ENCODE results near the gene PHF23. TPM values are rescaled to one million over a fixed set of nuclear protein-coding genes. Genes with fewer than 3 reads are reported as not detected.

Gene PHF23
- total RNA-seq, 4 donors from 2014 or later = 23.4 to 32.5 (median 27.9) TPM

DNA sequence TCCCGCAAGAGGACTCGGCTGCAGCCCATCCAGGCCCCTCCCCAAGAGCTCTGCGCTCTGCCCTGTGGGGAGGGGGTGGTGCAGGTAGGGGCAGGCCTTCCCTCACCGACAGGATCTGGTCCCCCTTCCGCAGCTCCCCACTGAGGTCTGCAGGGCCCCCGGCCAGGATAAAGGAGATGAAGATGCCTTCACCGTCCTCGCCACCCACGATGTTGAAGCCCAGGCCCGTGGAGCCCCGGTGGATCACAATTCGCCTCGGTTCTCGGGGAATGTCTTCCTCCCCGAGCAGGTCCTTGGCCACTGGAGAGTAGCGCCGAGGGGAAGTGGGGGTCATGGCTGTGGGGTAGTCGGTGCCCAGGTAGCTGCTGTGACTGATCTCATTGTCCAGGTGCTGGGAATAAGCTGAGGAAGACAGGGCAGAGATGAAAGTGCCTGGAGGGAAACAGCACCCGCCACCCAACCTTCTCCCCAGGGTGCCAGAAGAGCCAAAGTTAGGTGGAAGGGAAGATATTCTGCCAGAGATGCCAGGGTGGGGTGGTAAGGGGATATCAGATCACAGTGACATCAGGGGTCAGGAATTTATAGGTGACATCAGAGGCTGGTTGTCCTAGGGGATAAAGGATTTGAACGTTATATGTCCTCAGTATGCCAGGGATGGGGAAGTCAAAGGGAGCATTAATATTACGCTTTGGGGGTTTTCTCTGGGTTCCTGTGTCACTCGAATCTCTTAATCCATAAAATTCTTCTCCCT lies 42.4 kb downstream of the PHF23 start:
- no peak for DNase-seq (ENCODE audit: low spot score in 2 of 2)
- 91 to 92% methylated on average over 22 of the region's 22 CpGs for WGBS, 2 donors
- TF ChIP-seq, protein P1, sequence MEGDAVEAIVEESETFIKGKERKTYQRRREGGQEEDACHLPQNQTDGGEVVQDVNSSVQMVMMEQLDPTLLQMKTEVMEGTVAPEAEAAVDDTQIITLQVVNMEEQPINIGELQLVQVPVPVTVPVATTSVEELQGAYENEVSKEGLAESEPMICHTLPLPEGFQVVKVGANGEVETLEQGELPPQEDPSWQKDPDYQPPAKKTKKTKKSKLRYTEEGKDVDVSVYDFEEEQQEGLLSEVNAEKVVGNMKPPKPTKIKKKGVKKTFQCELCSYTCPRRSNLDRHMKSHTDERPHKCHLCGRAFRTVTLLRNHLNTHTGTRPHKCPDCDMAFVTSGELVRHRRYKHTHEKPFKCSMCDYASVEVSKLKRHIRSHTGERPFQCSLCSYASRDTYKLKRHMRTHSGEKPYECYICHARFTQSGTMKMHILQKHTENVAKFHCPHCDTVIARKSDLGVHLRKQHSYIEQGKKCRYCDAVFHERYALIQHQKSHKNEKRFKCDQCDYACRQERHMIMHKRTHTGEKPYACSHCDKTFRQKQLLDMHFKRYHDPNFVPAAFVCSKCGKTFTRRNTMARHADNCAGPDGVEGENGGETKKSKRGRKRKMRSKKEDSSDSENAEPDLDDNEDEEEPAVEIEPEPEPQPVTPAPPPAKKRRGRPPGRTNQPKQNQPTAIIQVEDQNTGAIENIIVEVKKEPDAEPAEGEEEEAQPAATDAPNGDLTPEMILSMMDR (IDR thresholded peaks at IDR 0.05) = no peak
- TF ChIP-seq POLR2A (IDR thresholded peaks at IDR 0.05) = no peak
- H3K4me3 ChIP-seq (ENCODE audit: low read depth, poor library complexity, severe bottlenecking) = no peak overlapping the region
- intact Hi-C loops (cut with DNase I; ENCODE audit: low total_unique reads) = no loop called here

DNA sequence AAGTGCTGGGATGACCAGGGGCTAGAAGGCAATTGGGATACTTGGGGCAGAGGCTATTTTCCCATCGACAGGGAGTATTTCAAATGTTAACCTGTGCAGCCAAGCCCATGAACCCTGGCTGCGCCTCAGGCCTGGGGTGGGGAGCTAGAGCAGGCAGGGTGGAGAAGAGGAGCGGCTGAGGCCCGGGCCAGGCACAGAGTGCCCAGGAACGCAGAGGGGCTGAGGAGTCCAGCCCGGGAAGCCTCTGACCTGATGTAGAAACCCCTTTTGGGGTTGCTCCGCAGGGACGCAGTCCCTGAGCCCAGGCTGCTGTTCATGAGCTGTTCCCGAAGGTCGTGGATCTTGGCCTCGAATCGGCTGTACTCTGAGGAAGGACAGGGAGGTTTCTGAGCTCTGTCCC lies 43.3 kb downstream of the PHF23 start:
- TF ChIP-seq POLR2A (IDR thresholded peaks at IDR 0.05) = no peak
- TF ChIP-seq, protein P1 (IDR thresholded peaks at IDR 0.05) = no peak
- intact Hi-C loops (cut with DNase I; ENCODE audit: low total_unique reads) = no loop called here
- WGBS, 2 donors = 89 to 95% methylated on average over 9 to 10 of the region's 12 CpGs
- no peak for DNase-seq (ENCODE audit: low spot score in 2 of 2)
- no peak overlapping the region for H3K4me3 ChIP-seq (ENCODE audit: low read depth, poor library complexity, severe bottlenecking)

DNA sequence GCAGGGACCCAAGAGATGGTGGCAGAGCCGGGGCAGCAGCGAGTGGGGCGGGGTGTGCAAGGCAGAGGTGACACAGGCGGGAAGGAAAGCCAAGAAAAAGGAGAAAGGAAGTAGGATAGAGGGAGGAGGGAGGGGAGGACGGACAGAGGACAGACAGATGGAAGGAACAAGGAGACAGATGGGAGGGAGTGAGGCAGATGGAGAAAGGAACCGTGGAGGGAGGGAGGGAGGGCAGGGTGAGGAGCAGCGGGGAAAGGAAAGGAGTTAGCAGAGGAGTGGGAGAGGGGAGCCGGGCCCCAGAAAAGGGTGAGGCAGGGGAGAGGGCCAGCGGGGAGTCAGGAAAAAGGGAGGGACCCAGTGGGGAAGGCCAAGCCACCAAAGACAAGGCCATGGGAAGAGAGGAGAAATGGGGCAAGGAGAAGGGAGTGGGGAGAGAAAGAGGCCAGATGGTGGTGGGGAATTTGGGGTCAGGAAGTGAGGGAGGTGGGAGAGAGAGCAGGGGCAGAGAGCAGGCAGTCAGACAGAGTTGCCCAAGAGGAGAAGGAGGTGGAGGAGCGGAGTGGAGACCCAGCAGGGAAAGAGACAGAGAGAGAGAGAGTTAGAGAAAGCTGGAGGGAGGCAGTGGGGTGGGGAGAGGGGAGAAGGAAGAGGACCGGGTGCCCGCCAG lies 46.9 kb downstream of the PHF23 start:
- intact Hi-C loops (cut with DNase I; ENCODE audit: low total_unique reads) = no loop called here
- TF ChIP-seq, protein P1 (IDR thresholded peaks at IDR 0.05) = no peak
- TF ChIP-seq POLR2A (IDR thresholded peaks at IDR 0.05) = no peak

DNA sequence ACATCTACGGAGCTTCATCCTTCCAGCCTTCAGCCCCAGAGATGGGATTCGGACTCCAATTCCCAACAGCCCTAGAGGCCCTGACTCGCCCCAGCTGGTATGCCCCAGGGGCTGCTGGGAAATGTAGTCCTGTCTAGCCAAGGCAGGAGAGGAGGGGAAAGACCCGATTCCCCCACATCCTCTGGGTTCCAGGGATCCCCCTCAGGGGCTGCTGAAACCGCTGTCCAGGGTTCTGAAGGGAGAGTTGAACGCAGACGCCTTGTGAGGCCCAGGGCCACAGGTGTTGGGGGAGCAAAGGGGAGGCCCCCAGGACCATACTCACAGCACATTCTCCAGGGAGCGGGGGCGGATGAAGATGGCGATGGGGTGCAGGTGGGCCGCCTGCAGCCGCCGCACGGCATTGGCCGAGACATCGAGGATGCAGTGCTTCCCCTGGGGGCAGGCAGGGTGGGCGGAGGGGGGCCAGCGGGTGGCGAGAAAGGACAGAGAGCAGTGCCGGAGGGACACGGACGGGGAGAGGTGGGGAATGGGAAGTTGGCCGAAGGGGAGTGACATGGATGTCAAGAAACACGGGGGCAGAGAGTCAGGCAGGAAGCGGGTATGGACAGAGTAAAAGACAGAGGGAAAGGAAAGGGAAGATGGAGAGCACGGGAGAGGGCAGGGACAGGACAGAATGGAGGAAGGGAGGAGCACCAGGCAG lies 47.5 kb downstream of the PHF23 start:
- TF ChIP-seq POLR2A (IDR thresholded peaks at IDR 0.05) = no peak
- TF ChIP-seq, protein P1 (IDR thresholded peaks at IDR 0.05) = no peak
- no peak overlapping the region for H3K4me3 ChIP-seq (ENCODE audit: low read depth, poor library complexity, severe bottlenecking)
- intact Hi-C loops (cut with DNase I; ENCODE audit: low total_unique reads) = no loop called here
- 78 to 82% methylated on average over 25 to 26 of the region's 26 CpGs for WGBS, 2 donors
- DNase-seq (ENCODE audit: low spot score in 2 of 2) = no peak

More for the DNA sequence above, 46.9 kb downstream of the PHF23 start:
- no peak overlapping the region for H3K4me3 ChIP-seq (ENCODE audit: low read depth, poor library complexity, severe bottlenecking)
- 79 to 81% methylated on average over 12 of the region's 12 CpGs for WGBS, 2 donors
- DNase-seq (ENCODE audit: low spot score in 2 of 2) = no peak

DNA sequence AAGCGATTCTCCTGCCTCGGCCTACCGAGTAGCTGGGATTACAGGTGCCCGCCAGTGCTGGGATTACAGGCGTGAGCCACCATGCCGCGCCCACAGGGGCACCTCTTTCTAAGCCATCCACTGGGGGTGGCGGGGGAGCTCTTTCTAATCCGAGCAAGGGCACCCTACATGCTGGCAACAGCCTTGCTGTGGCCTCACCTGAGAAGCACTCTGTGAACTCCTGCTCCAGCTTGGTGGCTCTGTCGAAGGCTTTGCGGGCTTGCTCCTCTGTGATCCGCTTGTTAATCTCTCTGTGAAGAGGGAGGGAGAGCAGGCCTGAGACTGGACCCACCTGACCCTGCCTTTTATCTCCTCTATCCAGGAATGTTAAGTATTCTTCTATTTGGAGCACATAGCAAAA lies 48.2 kb downstream of the PHF23 start:
- no peak for DNase-seq (ENCODE audit: low spot score in 2 of 2)
- H3K4me3 ChIP-seq (ENCODE audit: low read depth, poor library complexity, severe bottlenecking) = no peak overlapping the region
- intact Hi-C loops (cut with DNase I; ENCODE audit: low total_unique reads) = no loop called here
- WGBS, 2 donors = 97% methylated on average over 12 of the region's 12 CpGs
- TF ChIP-seq, protein P1 (IDR thresholded peaks at IDR 0.05) = no peak
- no peak for TF ChIP-seq POLR2A (IDR thresholded peaks at IDR 0.05)
